ENCODE results near the gene SKAP1.
"Not testable (repeated sequence)": the region's sequence is repeated elsewhere in the genome, so short reads cannot be mapped to it uniquely, and the experiment has no call there.

Gene SKAP1

DNA sequence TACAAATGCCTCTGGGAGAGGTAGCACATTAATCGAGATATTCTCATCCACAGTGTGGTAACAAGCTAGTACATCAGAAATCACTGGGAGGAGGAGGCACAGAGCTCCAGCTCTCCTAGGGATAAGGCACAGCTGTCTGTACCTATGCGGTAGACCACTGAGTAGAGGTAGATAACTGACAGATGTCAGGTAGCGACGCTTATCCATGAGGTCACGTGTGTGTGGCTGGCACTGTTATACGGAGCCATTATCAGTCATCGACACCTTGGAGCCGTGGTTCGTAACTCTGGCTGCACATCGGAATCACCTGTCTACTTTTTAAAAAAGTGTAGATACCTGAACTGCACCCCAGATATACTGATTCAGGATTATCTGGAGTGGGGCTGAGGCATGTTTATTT is 220.0 kb downstream of the SKAP1 start:
- TF ChIP-seq ZFX (IDR thresholded peaks at IDR 0.05; ENCODE audit: borderline replicate concordance), result no peak
- TF ChIP-seq CTCF (IDR thresholded peaks at IDR 0.05), result no peak
- no peak overlapping the region for H3K27ac ChIP-seq

- no peak for TF ChIP-seq ZFX (IDR thresholded peaks at IDR 0.05; ENCODE audit: borderline replicate concordance)
- no peak for TF ChIP-seq CTCF (IDR thresholded peaks at IDR 0.05)
- no peak overlapping the region for H3K27ac ChIP-seq
Measured at GRCh38 chr17:48207776-48208544, 222.1 kb downstream of the SKAP1 start.

DNA sequence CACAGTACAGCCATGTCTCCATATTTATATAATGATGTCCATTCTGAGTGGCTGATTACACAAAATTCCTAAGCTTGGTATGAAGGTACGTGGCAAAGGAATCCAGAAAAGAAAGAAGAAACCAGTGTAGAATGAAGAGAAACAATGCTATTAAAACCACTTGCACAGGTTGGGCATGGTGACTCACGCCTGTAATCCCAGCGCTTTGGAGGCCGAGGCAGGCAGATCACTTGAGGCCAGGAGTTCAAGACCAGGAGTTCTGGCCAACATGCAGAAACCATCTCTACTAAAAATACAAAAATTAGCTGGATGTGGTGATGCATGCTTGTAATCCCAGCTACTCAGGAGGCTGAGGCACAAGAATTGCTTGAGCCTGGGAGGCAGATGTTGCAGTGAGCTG is 223.0 kb downstream of the SKAP1 start:
- H3K27ac ChIP-seq, result not testable (repeated sequence)

GRCh38 chr17:48202959-48203358 is 227.1 kb downstream of the SKAP1 start:
- TF ChIP-seq CTCF (IDR thresholded peaks at IDR 0.05), result no peak
- no peak for TF ChIP-seq ZFX (IDR thresholded peaks at IDR 0.05; ENCODE audit: borderline replicate concordance)
- H3K27ac ChIP-seq, result no peak overlapping the region

DNA sequence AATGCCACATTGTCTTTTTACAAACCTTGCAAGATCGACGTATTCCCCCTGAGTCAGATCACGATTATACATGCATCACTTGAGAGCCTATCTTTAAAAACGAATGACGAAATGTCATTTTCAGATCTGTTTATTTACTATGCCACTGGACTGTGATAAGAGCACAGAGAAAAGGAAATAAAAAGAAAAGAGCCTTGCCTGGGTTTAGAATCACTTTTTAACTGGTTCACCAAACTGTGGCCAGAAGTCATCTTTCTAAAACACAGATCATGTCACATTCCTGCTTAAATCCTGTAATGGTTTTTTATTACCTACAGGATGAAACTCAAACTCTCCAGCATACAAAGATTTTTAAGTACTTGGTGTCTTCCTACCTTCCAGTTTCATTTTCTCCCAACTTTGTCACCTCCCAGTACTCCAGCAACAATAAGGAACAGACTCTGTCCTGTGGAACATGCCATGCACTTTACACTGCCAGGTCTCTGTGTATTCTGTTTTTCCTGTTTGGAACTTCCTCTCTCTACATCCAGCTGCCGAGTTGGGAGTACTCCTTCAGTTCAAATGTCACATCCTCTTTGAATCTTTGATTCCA is 231.0 kb downstream of the SKAP1 start:
- H3K27ac ChIP-seq, result no peak overlapping the region

DNA sequence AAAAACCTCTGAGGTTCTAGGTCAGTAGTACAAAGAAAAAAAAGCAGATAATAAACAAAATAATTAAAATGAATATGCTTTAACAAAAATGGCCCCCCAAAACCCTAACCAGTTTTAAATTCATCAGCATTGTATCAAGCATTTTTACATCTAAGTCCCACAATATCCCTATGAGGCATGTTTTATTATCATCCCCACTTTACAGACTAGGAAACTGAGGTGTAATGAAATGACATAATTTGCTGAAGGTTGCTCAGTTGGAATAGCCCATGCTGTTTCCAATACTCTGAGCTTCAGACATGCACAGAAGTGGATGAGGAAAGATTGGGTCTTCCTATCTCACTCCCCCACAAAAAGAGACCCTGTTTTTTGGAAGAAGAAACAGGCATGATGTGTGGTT is 234.1 kb downstream of the SKAP1 start:
- TF ChIP-seq CTCF (IDR thresholded peaks at IDR 0.05), result no peak
- no peak for TF ChIP-seq ZFX (IDR thresholded peaks at IDR 0.05; ENCODE audit: borderline replicate concordance)
- H3K27ac ChIP-seq, result no peak overlapping the region

More for the DNA sequence above, 231.0 kb downstream of the SKAP1 start:
- TF ChIP-seq CTCF (IDR thresholded peaks at IDR 0.05) (no peak), ZFX (IDR thresholded peaks at IDR 0.05; ENCODE audit: borderline replicate concordance) (no peak)

- no peak overlapping the region for H3K27ac ChIP-seq
- TF ChIP-seq CTCF (IDR thresholded peaks at IDR 0.05), result no peak
Measured at GRCh38 chr17:48194097-48194550, 235.9 kb downstream of the SKAP1 start.
